H1 (cell line): ENCODE results near the gene DACT3. TPM values are rescaled to one million over a fixed set of nuclear protein-coding genes. Genes with fewer than 3 reads are reported as not detected.

Experiments used
- TBP ChIP-seq: IDR thresholded peaks from 2 replicates; pipeline ENCODE4 v1.6.1; 2011; ENCODE audit warnings: low read depth, low read length, improper control_type of control experiment
- polyA plus RNA-seq, 7 experiments: library from polyadenylated mRNA; depleted of rRNA in 3 of 7; stranded (reverse) in 5 of 7; unstranded in 2 of 7; fragments of >200 nt in 5 of 7; fragments of 200-250 nt in 2 of 7; gene quantifications; 1 replicate in 5 of 7; 2 replicates in 1 of 7; 4 replicates in 1 of 7; pipeline versions ENCODE4 v1.2.1 to v1.2.3, GENCODE V29; 2011 to 2013; ENCODE audit warnings: missing spikeins in 2 of 7, mixed read lengths in 2 of 7
- total RNA-seq: library from RNA; stranded (reverse); fragmentation: NEBNext Ultra II Directional; extraction: Animal tissue kit (Norgen Biotek cat#: 25700); gene quantifications from 2 replicates; pipeline ENCODE4 v1.2.1, GENCODE V29; 2021

The DACT3 gene
- total and polyA plus RNA-seq, 2 of the 8 experiments (the other 6 are each of a cell fraction or from before 2014, with no cell fraction given): 1.8 to 2.0 TPM

DNA sequence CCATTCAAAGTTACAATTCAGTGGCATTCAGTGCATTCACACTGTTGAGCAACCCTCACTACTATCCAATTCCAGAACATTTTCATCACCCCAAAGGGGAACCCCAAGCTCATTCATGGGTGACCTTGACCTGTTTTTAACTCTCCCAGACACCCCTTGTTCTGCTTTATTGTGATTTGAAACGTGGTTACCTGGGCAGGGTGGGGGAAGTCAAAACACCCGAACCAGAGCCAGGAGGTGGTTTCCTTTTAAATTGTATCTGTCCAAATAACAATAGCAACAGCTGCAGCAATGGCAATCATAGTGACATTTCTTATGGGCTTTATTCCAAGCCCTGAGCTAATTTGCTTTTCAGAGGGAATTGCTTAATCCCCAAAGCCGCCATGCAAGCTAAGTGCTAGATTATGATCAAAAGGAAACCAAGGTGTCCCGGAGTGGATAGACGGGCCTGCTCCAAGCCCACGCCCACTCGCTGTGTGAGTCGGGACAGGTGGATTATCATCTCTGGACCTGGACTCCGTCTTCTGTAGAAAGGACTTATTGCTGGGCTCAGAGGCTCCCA is 42.2 kb downstream of the DACT3 start (continued):
- TF ChIP-seq TBP: no peak
- TF ChIP-seq, all 59 proteins: peak for 0
